Caco-2 (cell line): ENCODE measurements around the gene JPH2. TPM values are rescaled to one million over a fixed set of nuclear protein-coding genes. Genes with fewer than 3 reads are reported as not detected.

Source experiments
- BruUV-seq: library from RNA; stranded (reverse); fragments of 400-500 nt; replicated peaks from 2 replicates; lab custom pipeline; 2021; lab: Mats Ljungman, UMichigan
- CTCF ChIA-PET: fragments of 300-600 bp; sonication (Branson Sonifier 250); formaldehyde crosslinking; loops from one replicate; lab custom pipeline; 2022; ENCODE audit warnings: antibody characterized with exemption; lab: Charles Lee
- POLR2A ChIA-PET: fragments of 300-600 bp; sonication (Branson Sonifier 250); formaldehyde crosslinking; loops from one replicate; lab custom pipeline; 2022; ENCODE audit warnings: antibody characterized with exemption; lab: Charles Lee
- DNase-seq, 2 experiments: peaks; one replicate each; pipeline versions ENCODE4 v3.0.0 to v3.0.0-alpha.2; 2020 to 2022
- H3K27me3 ChIP-seq: replicated peaks from 2 replicates; pipeline ENCODE4 v1.6.0; 2011; ENCODE audit warnings: low read length; ENCODE audit not compliant: control insufficient read depth, insufficient read depth
- H3K36me3 ChIP-seq: 2 replicates; pipeline ENCODE4 v1.5.1; 2011; ENCODE audit warnings: low read length; ENCODE audit not compliant: control insufficient read depth, insufficient read depth
- H3K4me1 ChIP-seq: fragments of 250-450 bp; sonication (Bioruptor Pico); 2 replicates; pipeline ENCODE4 v1.5.1; 2020; ENCODE audit warnings: mild to moderate bottlenecking
- H3K4me3 ChIP-seq: 2 replicates; pipeline ENCODE4 v1.5.1; 2011; ENCODE audit warnings: low read depth, mild to moderate bottlenecking, control low read depth, low read length
- H3K9me3 ChIP-seq: fragments of 250-450 bp; sonication (Bioruptor Pico); 2 replicates; pipeline ENCODE4 v1.5.1; 2020; ENCODE audit warnings: mild to moderate bottlenecking, moderate library complexity
- H3K27ac Mint-ChIP-seq: one replicate; pipeline ENCODE4 v1.8.0; 2022; ENCODE audit warnings: mixed read lengths; ENCODE audit not compliant: unreplicated experiment
- H3K27me3 Mint-ChIP-seq: one replicate; pipeline ENCODE4 v1.8.0; 2022; ENCODE audit warnings: mixed read lengths; ENCODE audit not compliant: insufficient read depth, unreplicated experiment
- H3K36me3 Mint-ChIP-seq: one replicate; pipeline ENCODE4 v1.8.0; 2022; ENCODE audit warnings: mild to moderate bottlenecking, mixed read lengths; ENCODE audit not compliant: insufficient read depth, unreplicated experiment
- H3K4me1 Mint-ChIP-seq: one replicate; pipeline ENCODE4 v1.8.0; 2022; ENCODE audit warnings: low read depth, mixed read lengths; ENCODE audit not compliant: unreplicated experiment
- H3K4me3 Mint-ChIP-seq: one replicate; pipeline ENCODE4 v1.8.0; 2022; ENCODE audit warnings: mild to moderate bottlenecking, moderate library complexity, mixed read lengths; ENCODE audit not compliant: unreplicated experiment
- H3K9me3 Mint-ChIP-seq: one replicate; pipeline ENCODE4 v1.8.0; 2022; ENCODE audit warnings: mixed read lengths; ENCODE audit not compliant: unreplicated experiment
- CTCF ChIP-seq, 2 experiments: fragments of 200-600 bp in 1 of 2; IDR thresholded peaks; 1 replicate in 1 of 2; 2 replicates in 1 of 2; pipeline versions ENCODE4 v1.5.1 to v1.8.0; 2011 to 2022; ENCODE audit warnings: antibody characterized with exemption in 1 of 2, control low read depth in 1 of 2, inconsistent platforms in 1 of 2, low read depth in 1 of 2, low read length in 1 of 2, mild to moderate bottlenecking in 1 of 2, moderate library complexity in 1 of 2; ENCODE audit not compliant: insufficient read depth in 1 of 2, severe bottlenecking in 1 of 2, unreplicated experiment in 1 of 2
- intact Hi-C: fragments of 100-400 bp; cut with micrococcal nuclease; formaldehyde crosslinking; loops from one replicate; pipeline ENCODE4 v1.10.0; 2022; ENCODE audit not compliant: unreplicated experiment
- total RNA-seq: library from RNA; stranded (reverse); gene quantifications from 2 replicates; pipeline ENCODE4 v1.2.3, GENCODE V29; 2022

JPH2 gene
- total RNA-seq, 1 experiment from 2014 or later = 10.5 TPM

- POLR2A ChIA-PET = interaction anchor here (0.7 kb wide), 2 partner anchors 447 to 600 kb away, joined by 3 read pairs; no protein-coding TSS in a partner anchor
Measured at GRCh38 chr20:44089987-44090674, 96.9 kb downstream of the JPH2 start.

DNA sequence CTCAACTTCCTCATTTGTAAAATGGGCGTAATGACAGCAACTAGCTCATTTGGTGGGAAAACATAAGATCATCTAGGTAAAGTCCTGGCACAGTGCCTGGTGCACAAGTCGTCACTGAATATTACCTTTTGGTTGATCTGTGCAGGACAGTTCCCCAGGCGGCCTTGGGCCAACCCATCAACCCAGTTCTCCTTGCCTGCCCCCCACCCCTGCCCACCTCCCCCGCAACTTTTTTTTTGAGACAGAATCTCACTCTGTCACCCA, 99.2 kb downstream of the JPH2 start:
- no peak for DNase-seq
- H3K9me3 ChIP-seq = no peaks in the 10 kb centered on the region
- H3K27me3 Mint-ChIP-seq = peaks cover 12% of the 10 kb centered on the region
- no peaks in the 10 kb centered on the region for H3K9me3 Mint-ChIP-seq
- H3K4me3 Mint-ChIP-seq = no peak overlapping the region
- no peaks in the 10 kb centered on the region for H3K27me3 ChIP-seq
- no peak overlapping the region for H3K27ac Mint-ChIP-seq
- CTCF ChIA-PET = interaction anchor here (0.6 to 1.0 kb wide), 2 partner anchors 29 to 65 kb away, joined by 3 to 5 read pairs; no protein-coding TSS in a partner anchor
- peaks cover 10% of the 10 kb centered on the region for H3K4me1 ChIP-seq
- POLR2A ChIA-PET = no interaction called here
- no peaks in the 10 kb centered on the region for H3K4me1 Mint-ChIP-seq
- TF ChIP-seq CTCF (IDR thresholded peaks at IDR 0.05; ENCODE audit: insufficient read depth in 1 of 2, low read depth in 1 of 2, low read length in 1 of 2, severe bottlenecking in 1 of 2, unreplicated experiment in 1 of 2) = no peak
- H3K36me3 Mint-ChIP-seq = no peaks in the 10 kb centered on the region
- H3K4me3 ChIP-seq = no peak overlapping the region
- no peaks in the 10 kb centered on the region for H3K36me3 ChIP-seq
- BruUV-seq = no TSS peak
- intact Hi-C loops = no loop called here

More at GRCh38 chr20:44089987-44090674, 96.9 kb downstream of the JPH2 start:
- DNase-seq = peak; percentile 67 to 81
- no peaks in the 10 kb centered on the region for H3K9me3 ChIP-seq
- no TSS peak for BruUV-seq
- no peaks in the 10 kb centered on the region for H3K36me3 Mint-ChIP-seq
- CTCF ChIA-PET = interaction anchor here (1.0 kb wide), 2 partner anchors 10 to 18 kb away, joined by 4 to 5 read pairs; no protein-coding TSS in a partner anchor
- TF ChIP-seq CTCF (IDR thresholded peaks at IDR 0.05; ENCODE audit: insufficient read depth in 1 of 2, low read depth in 1 of 2, low read length in 1 of 2, severe bottlenecking in 1 of 2, unreplicated experiment in 1 of 2) = no peak
- H3K9me3 Mint-ChIP-seq = no peaks in the 10 kb centered on the region
- peaks cover 10% of the 10 kb centered on the region for H3K4me1 ChIP-seq
- peaks cover 10% of the 10 kb centered on the region for H3K27me3 Mint-ChIP-seq
- peak overlapping the region; percentile 8 for H3K4me3 Mint-ChIP-seq
- no peaks in the 10 kb centered on the region for H3K27me3 ChIP-seq
- no peak overlapping the region for H3K27ac Mint-ChIP-seq
- intact Hi-C loops = no loop called here
- no peaks in the 10 kb centered on the region for H3K36me3 ChIP-seq
- no peaks in the 10 kb centered on the region for H3K4me1 Mint-ChIP-seq
- H3K4me3 ChIP-seq = no peak overlapping the region

- no peak for DNase-seq
- Mint-ChIP-seq H3K27me3 (peaks cover 13% of the 10 kb centered on the region), H3K9me3 (no peaks in the 10 kb centered on the region), H3K4me1 (no peaks in the 10 kb centered on the region), H3K4me3 (no peak overlapping the region), H3K27ac (no peak overlapping the region), H3K36me3 (no peaks in the 10 kb centered on the region)
- peaks cover 10% of the 10 kb centered on the region for H3K4me1 ChIP-seq
- TF ChIP-seq CTCF (IDR thresholded peaks at IDR 0.05; ENCODE audit: insufficient read depth in 1 of 2, low read depth in 1 of 2, low read length in 1 of 2, severe bottlenecking in 1 of 2, unreplicated experiment in 1 of 2) = no peak
- CTCF ChIA-PET = interaction anchor here (1.0 kb wide), 1 partner anchor 29 kb away, joined by 3 read pairs; no protein-coding TSS in a partner anchor
- POLR2A ChIA-PET = no interaction called here
- intact Hi-C loops = no loop called here
- no peak overlapping the region for H3K4me3 ChIP-seq
- no TSS peak for BruUV-seq
- H3K9me3 ChIP-seq = no peaks in the 10 kb centered on the region
- H3K36me3 ChIP-seq = no peaks in the 10 kb centered on the region
- no peaks in the 10 kb centered on the region for H3K27me3 ChIP-seq
Measured at GRCh38 chr20:44087051-44087856, 99.7 kb downstream of the JPH2 start.
